GM18505 (cell line): ENCODE measurements around the gene TMEM125.

ENCODE experiments used
- ATAC-seq: cut with Tn5 transposase; IDR thresholded peaks from one replicate; pipeline ENCODE4 v1.9.1; 2021; ENCODE audit not compliant: unreplicated experiment
- POLR2A ChIP-seq: IDR thresholded peaks from 4 replicates; pipeline ENCODE4 v1.6.1; 2011; ENCODE audit warnings: borderline replicate concordance; ENCODE audit not compliant: insufficient read depth, insufficient read length; ENCODE audit errors: extremely low read depth

Gene TMEM125

DNA sequence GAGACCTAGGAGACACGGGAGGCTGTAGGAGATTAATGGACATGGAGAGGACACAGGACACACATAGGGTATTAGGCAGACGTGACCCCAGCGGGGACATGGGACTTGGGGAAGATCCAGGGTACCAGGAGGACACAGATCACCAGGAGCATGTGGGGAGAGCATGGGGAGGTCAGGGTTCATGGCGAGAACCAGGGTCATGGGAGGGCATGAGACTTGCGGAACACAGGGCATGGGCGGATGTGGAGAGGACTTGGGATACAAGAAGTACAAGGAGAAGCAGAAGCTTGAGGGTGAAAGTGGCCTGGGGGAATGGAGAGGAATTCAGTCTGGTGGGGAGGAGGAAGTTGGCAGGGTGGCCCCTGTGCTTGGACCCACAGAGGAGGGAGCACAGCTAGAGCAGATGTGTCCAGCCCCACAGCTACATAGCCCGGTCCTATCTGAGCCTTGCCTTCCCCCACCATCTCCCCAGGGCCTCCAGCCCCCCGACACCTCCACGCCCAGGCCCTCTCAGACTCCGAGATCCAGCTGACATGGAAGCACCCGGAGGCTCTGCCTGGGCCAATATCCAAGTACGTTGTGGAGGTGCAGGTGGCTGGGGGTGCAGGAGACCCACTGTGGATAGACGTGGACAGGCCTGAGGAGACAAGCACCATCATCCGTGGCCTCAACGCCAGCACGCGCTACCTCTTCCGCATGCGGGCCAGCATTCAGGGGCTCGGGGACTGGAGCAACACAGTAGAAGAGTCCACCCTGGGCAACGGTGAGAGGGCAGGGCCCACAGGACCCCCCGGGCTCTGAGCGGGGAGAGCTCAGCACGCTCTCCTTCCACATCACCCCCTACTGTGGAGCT, 43.1 kb downstream of the TMEM125 start:
- no peak for TF ChIP-seq POLR2A
- no peak for ATAC-seq

DNA sequence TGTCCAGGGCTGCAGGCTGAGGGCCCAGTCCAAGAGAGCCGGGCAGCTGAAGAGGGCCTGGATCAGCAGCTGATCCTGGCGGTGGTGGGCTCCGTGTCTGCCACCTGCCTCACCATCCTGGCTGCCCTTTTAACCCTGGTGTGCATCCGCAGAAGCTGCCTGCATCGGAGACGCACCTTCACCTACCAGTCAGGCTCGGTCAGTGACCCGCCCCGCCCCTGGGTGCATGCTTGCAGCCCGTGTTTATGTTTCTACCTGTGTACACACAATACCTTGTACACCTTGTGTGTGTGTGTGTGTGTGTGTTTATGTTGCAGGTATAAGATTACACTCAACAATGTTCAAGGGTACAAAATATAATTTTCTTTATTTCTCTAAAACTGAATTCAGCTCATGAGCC, 44.0 kb downstream of the TMEM125 start:
- TF ChIP-seq POLR2A: no peak
- no peak for ATAC-seq

DNA sequence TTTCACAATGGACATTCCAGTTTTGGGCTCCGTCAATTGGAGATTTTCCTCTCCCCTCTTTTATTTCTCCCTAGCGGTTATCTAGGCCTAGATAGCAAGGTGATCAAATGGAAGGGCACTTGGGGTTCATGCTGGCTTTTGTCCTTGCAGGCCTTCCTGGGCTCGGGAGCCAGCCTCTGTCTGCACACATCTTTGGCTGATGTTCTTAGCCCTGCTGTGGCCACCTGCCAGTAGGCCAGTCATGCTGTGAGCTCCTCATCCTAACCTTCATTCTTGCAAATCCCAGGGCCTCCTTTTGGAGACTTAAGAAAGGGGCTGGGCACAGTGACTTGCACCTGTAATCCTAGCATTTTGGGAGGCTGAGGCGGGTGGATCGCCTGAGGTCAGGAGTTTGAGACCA, 44.5 kb downstream of the TMEM125 start:
- ATAC-seq: no peak
- TF ChIP-seq POLR2A: no peak

DNA sequence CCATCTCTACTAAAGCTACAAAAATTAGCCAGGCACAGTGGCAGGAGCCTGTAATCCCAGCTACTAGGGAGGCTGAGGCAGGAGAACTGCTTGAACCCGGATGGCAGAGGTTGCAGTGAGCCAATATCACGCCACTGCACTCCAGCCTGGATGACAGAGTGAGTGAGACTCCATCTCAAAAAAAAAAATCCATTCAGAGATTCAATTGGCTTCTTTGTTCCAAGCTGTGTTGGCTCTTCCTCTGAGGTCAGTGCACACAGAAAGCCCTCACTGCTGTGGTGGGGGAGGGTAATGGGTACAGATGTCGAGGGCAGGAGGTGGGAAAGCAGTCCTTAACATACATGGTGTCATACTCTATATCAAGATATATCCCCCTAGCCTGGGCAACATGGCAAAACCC, 45.7 kb downstream of the TMEM125 start:
- ATAC-seq: no peak
- TF ChIP-seq POLR2A: no peak

DNA sequence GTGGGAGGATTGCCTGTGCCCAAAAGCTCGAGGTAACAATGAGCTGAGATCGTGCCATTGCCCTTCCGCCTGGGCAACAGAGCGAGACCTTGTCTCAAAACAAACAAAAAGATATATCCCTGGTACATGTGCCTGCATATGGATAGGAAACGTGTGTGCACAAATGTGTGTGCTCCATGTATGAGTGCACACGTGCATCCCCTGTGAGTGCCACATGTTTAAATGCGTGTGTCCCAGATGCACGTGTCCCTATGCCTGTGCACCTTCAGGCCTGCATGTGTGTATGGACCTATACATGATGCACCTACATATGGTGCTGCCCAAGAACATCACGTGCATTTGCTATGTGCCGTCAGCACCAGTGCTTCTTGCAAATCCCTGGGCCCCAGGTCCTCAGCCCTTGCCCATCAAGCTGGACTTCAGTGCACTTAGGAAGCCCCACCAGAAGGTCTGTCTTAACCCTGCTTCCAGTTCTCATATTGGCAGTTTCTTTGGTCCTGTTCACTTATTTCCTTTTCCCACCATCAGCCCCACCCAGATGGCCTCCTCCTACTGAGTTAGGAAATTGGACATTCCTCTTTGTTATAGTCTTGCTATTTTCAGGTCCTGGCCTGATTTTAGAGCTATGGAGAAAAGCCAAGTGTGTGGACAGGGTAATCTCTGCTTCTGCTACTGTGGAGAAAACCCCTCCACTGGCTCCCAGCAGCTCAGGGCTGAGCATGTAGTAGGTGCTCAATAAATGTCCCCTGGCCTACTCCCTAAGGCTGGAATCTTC, 46.4 kb downstream of the TMEM125 start:
- no peak for TF ChIP-seq POLR2A
- no peak for ATAC-seq

DNA sequence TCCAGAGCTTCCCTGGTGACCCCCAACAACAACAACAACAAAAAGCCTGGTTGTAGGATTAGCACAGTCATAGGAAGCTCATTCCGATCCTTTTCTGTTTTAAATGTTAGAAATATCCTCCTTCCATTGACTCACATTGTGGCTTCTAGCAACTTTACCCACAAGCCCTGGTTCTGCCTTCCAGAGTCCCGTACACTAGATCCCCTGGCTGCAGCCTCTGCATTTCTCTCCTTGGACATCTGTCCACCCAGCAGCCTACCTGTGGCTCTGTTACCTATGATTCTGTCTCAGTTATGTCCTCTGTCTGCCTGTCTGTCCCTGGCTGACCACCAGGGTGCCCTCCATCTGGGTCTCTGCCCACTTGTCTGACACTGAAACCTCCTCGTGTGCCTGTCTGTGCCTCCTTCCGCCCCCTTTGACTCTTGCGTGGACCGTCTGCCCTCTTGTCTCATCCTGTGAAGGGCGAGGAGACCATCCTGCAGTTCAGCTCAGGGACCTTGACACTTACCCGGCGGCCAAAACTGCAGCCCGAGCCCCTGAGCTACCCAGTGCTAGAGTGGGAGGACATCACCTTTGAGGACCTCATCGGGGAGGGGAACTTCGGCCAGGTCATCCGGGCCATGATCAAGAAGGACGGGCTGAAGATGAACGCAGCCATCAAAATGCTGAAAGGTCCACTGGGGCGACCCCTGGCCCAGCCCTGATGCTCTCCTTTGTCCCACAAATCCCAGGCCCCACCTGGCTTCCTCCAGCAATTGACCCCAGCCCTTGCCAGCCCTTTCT, 47.1 kb downstream of the TMEM125 start:
- ATAC-seq: no peak
- TF ChIP-seq POLR2A: no peak

DNA sequence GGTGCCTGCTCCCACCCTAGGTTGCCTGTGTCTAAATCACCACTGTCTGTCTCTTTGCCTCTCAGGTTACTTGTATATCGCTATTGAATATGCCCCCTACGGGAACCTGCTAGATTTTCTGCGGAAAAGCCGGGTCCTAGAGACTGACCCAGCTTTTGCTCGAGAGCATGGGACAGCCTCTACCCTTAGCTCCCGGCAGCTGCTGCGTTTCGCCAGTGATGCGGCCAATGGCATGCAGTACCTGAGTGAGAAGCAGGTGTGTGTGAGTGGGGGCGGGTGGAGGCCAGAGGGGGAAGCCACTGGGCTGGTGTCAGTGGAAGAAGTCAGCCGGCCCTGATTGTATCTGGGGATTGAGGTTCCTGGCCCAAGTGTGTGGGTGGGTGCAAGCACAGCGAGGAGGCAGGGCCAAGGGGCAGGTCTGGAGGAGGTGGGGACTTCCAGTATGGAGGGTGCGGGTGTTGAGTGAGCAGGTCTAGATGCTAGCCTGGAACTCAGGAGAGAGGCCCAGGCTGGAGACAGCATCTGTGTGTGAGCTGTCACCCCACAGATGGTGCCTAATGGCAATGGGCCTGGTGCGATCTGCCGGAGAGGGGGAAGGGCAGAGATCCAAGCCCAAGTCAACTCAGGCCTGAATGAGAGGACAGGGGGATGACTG, 48.2 kb downstream of the TMEM125 start:
- no peak for TF ChIP-seq POLR2A

DNA sequence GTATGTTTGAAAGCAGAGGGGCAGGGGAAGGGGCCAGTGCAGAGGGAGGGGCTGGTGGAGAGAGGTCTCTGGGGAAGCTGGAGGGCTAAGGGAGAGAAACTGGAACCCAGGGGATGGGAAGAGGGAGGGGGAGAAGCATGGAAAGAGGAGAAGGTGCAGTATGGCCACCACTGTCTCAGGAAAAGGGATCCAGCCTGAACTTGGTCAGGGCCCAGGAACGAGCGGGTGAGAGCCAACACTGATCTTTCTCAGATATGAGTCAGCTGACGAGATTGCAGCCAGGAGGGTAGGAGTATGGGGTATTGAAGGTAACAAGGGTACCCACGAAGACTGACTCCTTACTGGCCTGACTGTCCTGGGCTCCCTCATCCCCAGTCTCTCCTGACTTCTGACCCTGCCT, 49.0 kb downstream of the TMEM125 start:
- no peak for TF ChIP-seq POLR2A
- no peak for ATAC-seq

More for the DNA sequence above, 48.2 kb downstream of the TMEM125 start:
- ATAC-seq: no peak

DNA sequence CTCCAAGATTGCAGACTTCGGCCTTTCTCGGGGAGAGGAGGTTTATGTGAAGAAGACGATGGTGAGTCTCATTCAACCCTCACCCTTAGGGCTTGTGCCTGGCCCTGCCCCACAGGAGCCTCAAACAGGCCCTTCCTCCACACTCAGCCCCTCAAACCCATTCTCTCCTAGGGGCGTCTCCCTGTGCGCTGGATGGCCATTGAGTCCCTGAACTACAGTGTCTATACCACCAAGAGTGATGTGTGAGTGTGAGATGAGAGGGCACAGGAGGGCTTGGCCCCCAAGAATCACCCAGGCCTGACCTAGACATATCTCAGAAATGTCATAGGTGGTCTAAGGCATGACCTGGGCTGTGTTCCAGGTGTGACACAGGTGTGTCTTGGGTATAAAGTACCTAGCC, 49.5 kb downstream of the TMEM125 start:
- no peak for ATAC-seq
- TF ChIP-seq POLR2A: no peak

DNA sequence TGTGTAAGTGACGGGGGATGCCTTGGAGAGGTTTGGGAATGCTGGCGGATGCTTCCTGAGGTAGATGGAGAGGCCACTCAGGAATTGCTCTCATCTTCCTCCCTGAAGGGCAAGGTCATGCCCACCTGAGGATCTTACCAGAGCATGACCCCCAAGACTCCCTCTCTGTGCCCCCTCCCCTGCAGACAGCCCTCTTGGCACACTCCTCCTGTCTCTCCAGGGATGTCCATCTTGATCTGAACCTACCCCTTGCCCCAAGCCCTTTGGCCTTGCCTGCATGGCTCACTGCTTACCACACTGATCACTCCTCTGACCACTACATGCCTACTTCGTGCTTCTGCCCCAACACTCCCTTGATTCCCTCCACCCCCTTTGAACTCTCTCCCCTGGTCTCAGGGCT, 50.0 kb downstream of the TMEM125 start:
- no peak for ATAC-seq

DNA sequence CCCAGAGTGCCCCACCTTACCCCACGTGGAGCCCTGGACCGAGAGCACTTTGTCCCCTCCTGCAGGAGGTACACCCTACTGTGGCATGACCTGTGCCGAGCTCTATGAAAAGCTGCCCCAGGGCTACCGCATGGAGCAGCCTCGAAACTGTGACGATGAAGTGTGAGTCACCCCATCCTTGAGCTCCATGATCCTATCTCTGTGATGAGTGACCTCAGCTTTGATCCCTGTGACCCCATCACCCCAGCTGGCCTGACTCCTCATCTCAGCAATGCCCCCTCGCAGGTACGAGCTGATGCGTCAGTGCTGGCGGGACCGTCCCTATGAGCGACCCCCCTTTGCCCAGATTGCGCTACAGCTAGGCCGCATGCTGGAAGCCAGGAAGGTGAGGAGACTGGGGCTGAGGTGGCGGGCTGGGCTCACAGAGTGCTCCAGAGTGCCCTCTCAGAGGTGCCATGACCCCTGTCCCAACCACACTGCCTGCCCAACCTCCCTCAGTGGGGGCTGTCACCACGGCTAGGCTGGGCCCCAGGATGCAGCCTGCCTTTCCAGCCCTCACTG, 51.6 kb downstream of the TMEM125 start:
- ATAC-seq: no peak
- no peak for TF ChIP-seq POLR2A

More for the DNA sequence above, 50.0 kb downstream of the TMEM125 start:
- TF ChIP-seq POLR2A: no peak

DNA sequence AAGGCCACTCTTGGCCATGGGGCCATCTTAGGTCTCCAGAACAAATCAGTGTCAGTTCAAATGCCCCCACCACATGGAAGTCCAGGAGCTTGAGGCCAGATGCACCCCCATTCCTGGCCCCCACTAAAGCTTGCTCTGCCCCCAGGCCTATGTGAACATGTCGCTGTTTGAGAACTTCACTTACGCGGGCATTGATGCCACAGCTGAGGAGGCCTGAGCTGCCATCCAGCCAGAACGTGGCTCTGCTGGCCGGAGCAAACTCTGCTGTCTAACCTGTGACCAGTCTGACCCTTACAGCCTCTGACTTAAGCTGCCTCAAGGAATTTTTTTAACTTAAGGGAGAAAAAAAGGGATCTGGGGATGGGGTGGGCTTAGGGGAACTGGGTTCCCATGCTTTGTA, 52.7 kb downstream of the TMEM125 start:
- TF ChIP-seq POLR2A: no peak
- ATAC-seq: no peak
